ENCODE data around the gene IFT20.

IFT20 gene

GRCh38 chr17:28370744-28371103, 35.5 kb upstream of the IFT20 start:
- peaks cover 7 to 9% of the 10 kb centered on the region in 2 donors for H3K4me1 ChIP-seq (ENCODE audit: control insufficient read depth in 2 of 2, insufficient read depth in 2 of 2, low read length in 2 of 2)
- peaks cover 7 to 9% of the 10 kb centered on the region in 2 donors for H3K27me3 ChIP-seq (ENCODE audit: control insufficient read depth in 2 of 2, insufficient read depth in 2 of 2, low read length in 2 of 2)
- peak overlapping the region in 1 of 2 donors; percentile 51 for H3K4me3 ChIP-seq (ENCODE audit: low read length in 2 of 2)
- peak overlapping the region; percentile 4 to 56 for H3K27ac ChIP-seq (ENCODE audit: low read depth in 2 of 2, low read length in 2 of 2)
- H3K36me3 ChIP-seq (ENCODE audit: control insufficient read depth in 2 of 2, insufficient read depth in 2 of 2, low read length in 2 of 2): no peaks in the 10 kb centered on the region
- no peaks in the 10 kb centered on the region for H3K9me3 ChIP-seq (ENCODE audit: control insufficient read depth in 2 of 2, low read length in 2 of 2)
- no peak overlapping the region for H3K9ac ChIP-seq (ENCODE audit: low read depth in 1 of 2, low read length in 2 of 2)

- peaks cover 7 to 9% of the 10 kb centered on the region in 2 donors for H3K4me1 ChIP-seq (ENCODE audit: control insufficient read depth in 2 of 2, insufficient read depth in 2 of 2, low read length in 2 of 2)
- H3K27ac ChIP-seq (ENCODE audit: low read depth in 2 of 2, low read length in 2 of 2): peak within 1 kb of the TSS; percentile 4 to 56
- H3K9me3 ChIP-seq (ENCODE audit: control insufficient read depth in 2 of 2, low read length in 2 of 2): no peaks in the 10 kb centered on the region
- H3K9ac ChIP-seq (ENCODE audit: low read depth in 1 of 2, low read length in 2 of 2): no peak within 1 kb of the TSS
- peak within 1 kb of the TSS in 1 of 2 donors; percentile 51 for H3K4me3 ChIP-seq (ENCODE audit: low read length in 2 of 2)
- no peaks in the 10 kb centered on the region for H3K36me3 ChIP-seq (ENCODE audit: control insufficient read depth in 2 of 2, insufficient read depth in 2 of 2, low read length in 2 of 2)
- peaks cover 7 to 9% of the 10 kb centered on the region in 2 donors for H3K27me3 ChIP-seq (ENCODE audit: control insufficient read depth in 2 of 2, insufficient read depth in 2 of 2, low read length in 2 of 2)
These were observed 34.9 kb upstream of the IFT20 start, which contains the start of gene VTN for GRCh38 chr17:28370035-28370743. Gene VTN (minus strand): TSS chr17:28370307. CDS start chr17:28370203, 104 bp downstream.

GRCh38 chr17:28369684-28370034, 34.4 kb upstream of the IFT20 start:
- H3K27ac ChIP-seq (ENCODE audit: low read depth in 2 of 2, low read length in 2 of 2): no peak overlapping the region

GRCh38 chr17:28368915-28369683, 33.8 kb upstream of the IFT20 start:
- Histone ChIP-seq H3K4me3 (ENCODE audit: low read length in 2 of 2) (no peak overlapping the region), H3K4me1 (ENCODE audit: control insufficient read depth in 2 of 2, insufficient read depth in 2 of 2, low read length in 2 of 2) (peaks cover 7 to 9% of the 10 kb centered on the region in 2 donors), H3K27ac (ENCODE audit: low read depth in 2 of 2, low read length in 2 of 2) (no peak overlapping the region), H3K27me3 (ENCODE audit: control insufficient read depth in 2 of 2, insufficient read depth in 2 of 2, low read length in 2 of 2) (peaks cover 7 to 9% of the 10 kb centered on the region in 2 donors), H3K36me3 (ENCODE audit: control insufficient read depth in 2 of 2, insufficient read depth in 2 of 2, low read length in 2 of 2) (peaks cover 4 to 5% of the 10 kb centered on the region in 2 donors), H3K9me3 (ENCODE audit: control insufficient read depth in 2 of 2, low read length in 2 of 2) (no peaks in the 10 kb centered on the region), H3K9ac (ENCODE audit: low read depth in 1 of 2, low read length in 2 of 2) (no peak overlapping the region)

More at GRCh38 chr17:28369684-28370034, 34.4 kb upstream of the IFT20 start:
- Histone ChIP-seq H3K9ac (ENCODE audit: low read depth in 1 of 2, low read length in 2 of 2) (no peak overlapping the region), H3K36me3 (ENCODE audit: control insufficient read depth in 2 of 2, insufficient read depth in 2 of 2, low read length in 2 of 2) (peaks cover under 1 to 3% of the 10 kb centered on the region in 2 donors), H3K9me3 (ENCODE audit: control insufficient read depth in 2 of 2, low read length in 2 of 2) (no peaks in the 10 kb centered on the region), H3K4me3 (ENCODE audit: low read length in 2 of 2) (no peak overlapping the region), H3K27me3 (ENCODE audit: control insufficient read depth in 2 of 2, insufficient read depth in 2 of 2, low read length in 2 of 2) (peaks cover 7 to 9% of the 10 kb centered on the region in 2 donors), H3K4me1 (ENCODE audit: control insufficient read depth in 2 of 2, insufficient read depth in 2 of 2, low read length in 2 of 2) (peaks cover 7 to 9% of the 10 kb centered on the region in 2 donors)

GRCh38 chr17:28368306-28368831, 33.1 kb upstream of the IFT20 start:
- peaks cover 7 to 9% of the 10 kb centered on the region in 2 donors for H3K4me1 ChIP-seq (ENCODE audit: control insufficient read depth in 2 of 2, insufficient read depth in 2 of 2, low read length in 2 of 2)
- peaks cover 7 to 9% of the 10 kb centered on the region in 2 donors for H3K27me3 ChIP-seq (ENCODE audit: control insufficient read depth in 2 of 2, insufficient read depth in 2 of 2, low read length in 2 of 2)
- H3K9ac ChIP-seq (ENCODE audit: low read depth in 1 of 2, low read length in 2 of 2): no peak overlapping the region
- H3K4me3 ChIP-seq (ENCODE audit: low read length in 2 of 2): no peak overlapping the region
- H3K36me3 ChIP-seq (ENCODE audit: control insufficient read depth in 2 of 2, insufficient read depth in 2 of 2, low read length in 2 of 2): peaks cover 10 to 11% of the 10 kb centered on the region in 2 donors
- no peak overlapping the region for H3K27ac ChIP-seq (ENCODE audit: low read depth in 2 of 2, low read length in 2 of 2)
- H3K9me3 ChIP-seq (ENCODE audit: control insufficient read depth in 2 of 2, low read length in 2 of 2): no peaks in the 10 kb centered on the region

- no peak overlapping the region for H3K27ac ChIP-seq (ENCODE audit: low read depth in 2 of 2, low read length in 2 of 2)
- H3K4me1 ChIP-seq (ENCODE audit: control insufficient read depth in 2 of 2, insufficient read depth in 2 of 2, low read length in 2 of 2): peaks cover 4 to 6% of the 10 kb centered on the region in 2 donors
- no peak overlapping the region for H3K9ac ChIP-seq (ENCODE audit: low read depth in 1 of 2, low read length in 2 of 2)
- no peaks in the 10 kb centered on the region for H3K9me3 ChIP-seq (ENCODE audit: control insufficient read depth in 2 of 2, low read length in 2 of 2)
- H3K36me3 ChIP-seq (ENCODE audit: control insufficient read depth in 2 of 2, insufficient read depth in 2 of 2, low read length in 2 of 2): peaks cover 14 to 17% of the 10 kb centered on the region in 2 donors
- H3K4me3 ChIP-seq (ENCODE audit: low read length in 2 of 2): no peak overlapping the region
- H3K27me3 ChIP-seq (ENCODE audit: control insufficient read depth in 2 of 2, insufficient read depth in 2 of 2, low read length in 2 of 2): peaks cover 4 to 5% of the 10 kb centered on the region in 2 donors
These were observed 32.5 kb upstream of the IFT20 start for GRCh38 chr17:28367641-28368305.

- Histone ChIP-seq H3K36me3 (ENCODE audit: control insufficient read depth in 2 of 2, insufficient read depth in 2 of 2, low read length in 2 of 2) (peaks cover 18 to 26% of the 10 kb centered on the region in 2 donors), H3K27ac (ENCODE audit: low read depth in 2 of 2, low read length in 2 of 2) (no peak overlapping the region), H3K4me3 (ENCODE audit: low read length in 2 of 2) (no peak overlapping the region)
These were observed 31.3 kb upstream of the IFT20 start for GRCh38 chr17:28366605-28367004.

GRCh38 chr17:28365487-28365886, 30.2 kb upstream of the IFT20 start:
- no peak overlapping the region for H3K4me3 ChIP-seq (ENCODE audit: low read length in 2 of 2)
- H3K36me3 ChIP-seq (ENCODE audit: control insufficient read depth in 2 of 2, insufficient read depth in 2 of 2, low read length in 2 of 2): peaks cover 29 to 38% of the 10 kb centered on the region in 2 donors
- no peaks in the 10 kb centered on the region for H3K27me3 ChIP-seq (ENCODE audit: control insufficient read depth in 2 of 2, insufficient read depth in 2 of 2, low read length in 2 of 2)
- H3K9ac ChIP-seq (ENCODE audit: low read depth in 1 of 2, low read length in 2 of 2): no peak overlapping the region
- no peak overlapping the region for H3K27ac ChIP-seq (ENCODE audit: low read depth in 2 of 2, low read length in 2 of 2)
- H3K9me3 ChIP-seq (ENCODE audit: control insufficient read depth in 2 of 2, low read length in 2 of 2): no peaks in the 10 kb centered on the region
- H3K4me1 ChIP-seq (ENCODE audit: control insufficient read depth in 2 of 2, insufficient read depth in 2 of 2, low read length in 2 of 2): no peaks in the 10 kb centered on the region

More at GRCh38 chr17:28366605-28367004, 31.3 kb upstream of the IFT20 start:
- H3K27me3 ChIP-seq (ENCODE audit: control insufficient read depth in 2 of 2, insufficient read depth in 2 of 2, low read length in 2 of 2): peaks cover 0 to 2% of the 10 kb centered on the region in 2 donors
- H3K4me1 ChIP-seq (ENCODE audit: control insufficient read depth in 2 of 2, insufficient read depth in 2 of 2, low read length in 2 of 2): no peaks in the 10 kb centered on the region
- H3K9me3 ChIP-seq (ENCODE audit: control insufficient read depth in 2 of 2, low read length in 2 of 2): no peaks in the 10 kb centered on the region
- no peak overlapping the region for H3K9ac ChIP-seq (ENCODE audit: low read depth in 1 of 2, low read length in 2 of 2)

GRCh38 chr17:28364665-28365363, 29.5 kb upstream of the IFT20 start, which contains the start of gene SEBOX:
Gene SEBOX (minus strand): TSS chr17:28365199. CDS start chr17:28365151, 48 bp downstream.
- Histone ChIP-seq H3K9ac (ENCODE audit: low read depth in 1 of 2, low read length in 2 of 2) (no peak within 1 kb of the TSS), H3K27me3 (ENCODE audit: control insufficient read depth in 2 of 2, insufficient read depth in 2 of 2, low read length in 2 of 2) (no peaks in the 10 kb centered on the region), H3K4me3 (ENCODE audit: low read length in 2 of 2) (no peak within 1 kb of the TSS), H3K27ac (ENCODE audit: low read depth in 2 of 2, low read length in 2 of 2) (no peak within 1 kb of the TSS), H3K9me3 (ENCODE audit: control insufficient read depth in 2 of 2, low read length in 2 of 2) (no peaks in the 10 kb centered on the region), H3K4me1 (ENCODE audit: control insufficient read depth in 2 of 2, insufficient read depth in 2 of 2, low read length in 2 of 2) (no peaks in the 10 kb centered on the region), H3K36me3 (ENCODE audit: control insufficient read depth in 2 of 2, insufficient read depth in 2 of 2, low read length in 2 of 2) (peaks cover 32 to 44% of the 10 kb centered on the region in 2 donors)

Data from mucosa of rectum (tissue), 2 donors.